Measurements from ENCODE around the gene SND1.

Gene SND1

GRCh38 chr7:127890726-127891125, 238.7 kb downstream of the SND1 start:
- Histone ChIP-seq H3F3A (ENCODE audit: insufficient read depth) (no peaks in the 10 kb centered on the region), H3K4me3 (ENCODE audit: insufficient read depth, low read length, poor library complexity, severe bottlenecking) (no peak overlapping the region), H3K9me3 (ENCODE audit: insufficient read depth, low read length) (no peaks in the 10 kb centered on the region), H3K79me2 (ENCODE audit: insufficient read depth, low read length) (0 out of 2 replicates have a peak, but pooled peaks cover 5% of the 10 kb centered on the region), H3K9me2 (replicated peaks; ENCODE audit: insufficient read depth, low read length) (no peaks in the 10 kb centered on the region), H3K27ac (ENCODE audit: low read depth, low read length) (no peak overlapping the region), H4K20me1 (ENCODE audit: low read depth, low read length) (no peaks in the 10 kb centered on the region), H3K4me2 (ENCODE audit: low read depth, low read length, poor library complexity, severe bottlenecking) (no peak overlapping the region), H2AFZ (ENCODE audit: low read depth, low read length, severe bottlenecking) (no peak overlapping the region), H3K9ac (ENCODE audit: low read length) (no peak overlapping the region), H3K27me3 (ENCODE audit: low read length) (no peaks in the 10 kb centered on the region), H3K36me3 (ENCODE audit: low read length) (peaks cover 17% of the 10 kb centered on the region)
- no peak for TF ChIP-seq EZH2phosphoT487 (conservative IDR thresholded peaks at IDR 0.05; ENCODE audit: low read length)
- no peak for TF ChIP-seq CTCF (IDR thresholded peaks at IDR 0.05; ENCODE audit: insufficient read depth, low read length, poor library complexity, severe bottlenecking)

GRCh38 chr7:127891144-127891543, 239.2 kb downstream of the SND1 start:
- Histone ChIP-seq H3K79me2 (ENCODE audit: insufficient read depth, low read length) (0 out of 2 replicates have a peak, but pooled peaks cover 5% of the 10 kb centered on the region), H3F3A (ENCODE audit: insufficient read depth) (no peaks in the 10 kb centered on the region), H3K9me2 (replicated peaks; ENCODE audit: insufficient read depth, low read length) (no peaks in the 10 kb centered on the region), H3K9ac (ENCODE audit: low read length) (no peak overlapping the region), H3K9me3 (ENCODE audit: insufficient read depth, low read length) (no peaks in the 10 kb centered on the region), H3K36me3 (ENCODE audit: low read length) (peaks cover 17% of the 10 kb centered on the region), H3K4me3 (ENCODE audit: insufficient read depth, low read length, poor library complexity, severe bottlenecking) (no peak overlapping the region), H3K4me2 (ENCODE audit: low read depth, low read length, poor library complexity, severe bottlenecking) (no peak overlapping the region), H3K27ac (ENCODE audit: low read depth, low read length) (no peak overlapping the region), H4K20me1 (ENCODE audit: low read depth, low read length) (no peaks in the 10 kb centered on the region), H2AFZ (ENCODE audit: low read depth, low read length, severe bottlenecking) (no peak overlapping the region), H3K27me3 (ENCODE audit: low read length) (no peaks in the 10 kb centered on the region)
- TF ChIP-seq EZH2phosphoT487 (conservative IDR thresholded peaks at IDR 0.05; ENCODE audit: low read length) (no peak), CTCF (IDR thresholded peaks at IDR 0.05; ENCODE audit: insufficient read depth, low read length, poor library complexity, severe bottlenecking) (no peak)

GRCh38 chr7:127891854-127892438, 240.0 kb downstream of the SND1 start:
- no peak overlapping the region for H3K4me3 ChIP-seq (ENCODE audit: insufficient read depth, low read length, poor library complexity, severe bottlenecking)
- H3K9ac ChIP-seq (ENCODE audit: low read length) = no peak overlapping the region
- H3K27me3 ChIP-seq (ENCODE audit: low read length) = no peaks in the 10 kb centered on the region
- H3K79me2 ChIP-seq (ENCODE audit: insufficient read depth, low read length) = 0 out of 2 replicates have a peak, but pooled peaks cover 5% of the 10 kb centered on the region
- H3K4me2 ChIP-seq (ENCODE audit: low read depth, low read length, poor library complexity, severe bottlenecking) = no peak overlapping the region
- H2AFZ ChIP-seq (ENCODE audit: low read depth, low read length, severe bottlenecking) = no peak overlapping the region
- no peak overlapping the region for H3K27ac ChIP-seq (ENCODE audit: low read depth, low read length)
- no peaks in the 10 kb centered on the region for H4K20me1 ChIP-seq (ENCODE audit: low read depth, low read length)
- peaks cover 17% of the 10 kb centered on the region for H3K36me3 ChIP-seq (ENCODE audit: low read length)
- no peaks in the 10 kb centered on the region for H3F3A ChIP-seq (ENCODE audit: insufficient read depth)
- no peaks in the 10 kb centered on the region for H3K9me3 ChIP-seq (ENCODE audit: insufficient read depth, low read length)
- TF ChIP-seq CTCF (IDR thresholded peaks at IDR 0.05; ENCODE audit: insufficient read depth, low read length, poor library complexity, severe bottlenecking) (no peak), EZH2phosphoT487 (conservative IDR thresholded peaks at IDR 0.05; ENCODE audit: low read length) (no peak)
- no peaks in the 10 kb centered on the region for H3K9me2 ChIP-seq (replicated peaks; ENCODE audit: insufficient read depth, low read length)

Measured in SU-DHL-6 (cell line).